HG02678 (cell line): ENCODE data around the gene TK2.
A peak's percentile ranks its signal among the peaks of the same experiment; 100 is the strongest.
"Not testable (repeated sequence)": the region's sequence is repeated elsewhere in the genome, so short reads cannot be mapped to it uniquely, and the experiment has no call there.

Experiments used
- ATAC-seq: cut with Tn5 transposase; IDR thresholded peaks from one replicate; pipeline ENCODE4 v1.9.1; 2021; ENCODE audit warnings: mild to moderate bottlenecking, moderate library complexity; ENCODE audit not compliant: unreplicated experiment

Gene TK2

GRCh38 chr16:66574081-66574480 lies 24.2 kb upstream of the TK2 start:
- no peak for ATAC-seq

GRCh38 chr16:66572356-66572755 lies 22.4 kb upstream of the TK2 start:
- no peak for ATAC-seq

GRCh38 chr16:66569827-66570405 lies 20.0 kb upstream of the TK2 start:
- no peak for ATAC-seq

- ATAC-seq: no peak
These were observed 19.2 kb upstream of the TK2 start for GRCh38 chr16:66569131-66569530.

GRCh38 chr16:66568355-66568754 lies 18.4 kb upstream of the TK2 start:
- no peak for ATAC-seq

- ATAC-seq: not testable (repeated sequence)
These were observed 17.3 kb upstream of the TK2 start for GRCh38 chr16:66567270-66567669.

- ATAC-seq: no peak
These were observed 16.4 kb upstream of the TK2 start, which contains the start of gene CMTM1 for GRCh38 chr16:66566051-66566901. TSS of gene CMTM1 (plus strand) at chr16:66566439. CDS start at chr16:66566514, 75 bp downstream.

- no peak for ATAC-seq
These were observed 13.8 kb upstream of the TK2 start for GRCh38 chr16:66563574-66564334.

- no peak for ATAC-seq
These were observed 13.1 kb upstream of the TK2 start for GRCh38 chr16:66562986-66563385.

GRCh38 chr16:66562409-66562808 lies 12.5 kb upstream of the TK2 start:
- ATAC-seq: no peak

GRCh38 chr16:66561381-66562080 lies 11.6 kb upstream of the TK2 start:
- ATAC-seq: no peak

GRCh38 chr16:66560107-66560506 lies 10.2 kb upstream of the TK2 start:
- no peak for ATAC-seq

GRCh38 chr16:66554495-66554894 lies 4.6 kb upstream of the TK2 start:
- ATAC-seq: no peak

GRCh38 chr16:66554021-66554420 lies 4.1 kb upstream of the TK2 start:
- ATAC-seq: no peak

- ATAC-seq: no peak
These were observed 3.3 kb upstream of the TK2 start for GRCh38 chr16:66553223-66553622.

- ATAC-seq: peak; percentile 69
These were observed 2.6 kb upstream of the TK2 start, which contains the start of gene CKLF for GRCh38 chr16:66552286-66553177. TSS of gene CKLF (plus strand) at chr16:66552576. CDS start at chr16:66552716, 140 bp downstream.

- ATAC-seq: no peak
These were observed 1.9 kb upstream of the TK2 start for GRCh38 chr16:66551788-66552285.

GRCh38 chr16:66551348-66551759 lies 1.4 kb upstream of the TK2 start:
- no peak for ATAC-seq

- ATAC-seq: no peak
These were observed 1.1 kb downstream of the TK2 start for GRCh38 chr16:66548868-66549267.

GRCh38 chr16:66548068-66548467 lies 1.9 kb downstream of the TK2 start:
- no peak for ATAC-seq
